Colonic mucosa (tissue), 4 donors: Measurements from ENCODE around the gene C2orf49. TPM values are rescaled to one million over a fixed set of nuclear protein-coding genes. Genes with fewer than 3 reads are reported as not detected.
A peak's percentile ranks its signal among the peaks of the same experiment; 100 is the strongest.
"Not testable (repeated sequence)": the region's sequence is repeated elsewhere in the genome, so short reads cannot be mapped to it uniquely, and the experiment has no call there.

Experiments
- DNase-seq: peaks from one replicate; pipeline ENCODE4 v3.0.0-alpha.2; 2020
- H3K27ac ChIP-seq: fragments of 200-600 bp; one replicate; pipeline ENCODE4 v1.8.0; 2021
- H3K27me3 ChIP-seq: fragments of 200-600 bp; one replicate; pipeline ENCODE4 v1.8.0; 2021
- H3K36me3 ChIP-seq: fragments of 200-600 bp; one replicate; pipeline ENCODE4 v1.8.0; 2021
- H3K4me1 ChIP-seq: fragments of 200-600 bp; one replicate; pipeline ENCODE4 v1.8.0; 2021; ENCODE audit warnings: mild to moderate bottlenecking
- H3K4me3 ChIP-seq: fragments of 200-600 bp; one replicate; pipeline ENCODE4 v1.8.0; 2021
- H3K9ac ChIP-seq, 2 donors: one replicate each; pipeline ENCODE4 v1.7.0; 2013; ENCODE audit warnings: control low read depth in 2 of 2, low read depth in 2 of 2, low read length in 2 of 2
- H3K9me3 ChIP-seq: fragments of 200-600 bp; one replicate; pipeline ENCODE4 v1.8.0; 2021
- CTCF ChIP-seq: fragments of 200-600 bp; IDR thresholded peaks from one replicate; pipeline ENCODE4 v1.8.0; 2022; ENCODE audit warnings: antibody characterized with exemption, mild to moderate bottlenecking
- intact Hi-C: fragments of 100-400 bp; cut with DNase I; formaldehyde crosslinking; loops from one replicate; pipeline ENCODE4 v1.14.1; 2022
- total RNA-seq, 2 donors: library from RNA; stranded (reverse); fragmentation: NEBNext Ultra II Directional in 1 of 2; extraction: Animal tissue kit (Norgen Biotek cat#: 25700) in 1 of 2; gene quantifications; one replicate each; pipeline ENCODE4 v1.2.1, GENCODE V29; 2021
- donor health status: healthy.
- donor health status: DM: no; HTN: no; CAD: no.
- donor health status: DM: no; HTN: no; CAD: no.

The C2orf49 gene
- total RNA-seq, 2 donors from 2014 or later: 11.9 to 17.4 TPM

- Histone ChIP-seq H3K9ac (no peak overlapping the region), H3K36me3 (no peaks in the 10 kb centered on the region), H3K27ac (no peak overlapping the region), H3K27me3 (no peaks in the 10 kb centered on the region), H3K4me3 (no peak overlapping the region), H3K4me1 (peaks cover 11% of the 10 kb centered on the region), H3K9me3 (no peaks in the 10 kb centered on the region)
- intact Hi-C loops: no loop called here
- TF ChIP-seq CTCF: no peak
- no peak for DNase-seq
These were observed 11.9 kb upstream of the C2orf49 start for GRCh38 chr2:105325389-105325963.

- DNase-seq, H3K9me3 ChIP-seq, intact Hi-C loops, H3K4me3 ChIP-seq, H3K36me3 ChIP-seq, H3K27ac ChIP-seq, H3K9ac ChIP-seq, H3K27me3 ChIP-seq: not testable (repeated sequence)
- H3K4me1 ChIP-seq: peaks cover 14% of the 10 kb centered on the region
These were observed 10.1 kb upstream of the C2orf49 start for GRCh38 chr2:105327271-105327670.

DNA sequence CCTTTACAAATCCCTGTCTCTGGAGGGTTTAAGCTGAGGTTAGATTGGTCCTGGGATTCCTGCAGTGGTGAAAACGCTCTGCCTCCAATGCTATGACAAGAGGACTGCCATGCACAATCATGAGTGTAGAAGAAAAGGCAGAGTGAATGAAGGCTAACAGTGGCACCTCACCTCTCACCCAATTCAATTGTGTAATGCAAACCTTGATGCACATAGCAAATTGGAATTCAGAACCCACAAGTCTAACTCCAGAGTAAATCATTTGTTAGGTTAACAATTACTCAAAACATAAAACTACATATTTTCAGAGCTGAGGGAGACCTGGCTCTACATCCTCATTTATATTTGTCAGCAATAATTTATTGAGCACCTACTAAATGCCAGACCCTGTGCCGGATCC, 9.7 kb upstream of the C2orf49 start:
- no peak overlapping the region for H3K27ac ChIP-seq
- intact Hi-C loops: no loop called here
- no peak overlapping the region for H3K9ac ChIP-seq
- peaks cover 14% of the 10 kb centered on the region for H3K4me1 ChIP-seq
- H3K27me3 ChIP-seq: no peaks in the 10 kb centered on the region
- H3K36me3 ChIP-seq: no peaks in the 10 kb centered on the region
- DNase-seq: no peak
- TF ChIP-seq CTCF: no peak
- H3K9me3 ChIP-seq: no peaks in the 10 kb centered on the region
- no peak overlapping the region for H3K4me3 ChIP-seq

GRCh38 chr2:105328281-105329196, 8.8 kb upstream of the C2orf49 start:
- Histone ChIP-seq H3K9me3 (no peaks in the 10 kb centered on the region), H3K4me1 (peaks cover 14% of the 10 kb centered on the region), H3K9ac (peak overlapping the region; percentile 53 to 64), H3K4me3 (peak overlapping the region; percentile 48), H3K36me3 (no peaks in the 10 kb centered on the region), H3K27ac (peak overlapping the region; percentile 48), H3K27me3 (no peaks in the 10 kb centered on the region)
- peak; percentile 54 for DNase-seq
- TF ChIP-seq CTCF: no peak
- intact Hi-C loops: no loop called here

GRCh38 chr2:105329197-105329554, 8.2 kb upstream of the C2orf49 start:
- intact Hi-C loops: no loop called here
- Histone ChIP-seq H3K36me3 (no peaks in the 10 kb centered on the region), H3K9me3 (no peaks in the 10 kb centered on the region), H3K4me1 (peaks cover 14% of the 10 kb centered on the region), H3K4me3 (peak overlapping the region; percentile 48), H3K27me3 (no peaks in the 10 kb centered on the region), H3K27ac (peak overlapping the region; percentile 48), H3K9ac (peak overlapping the region; percentile 53 to 64)
- DNase-seq: peak; percentile 38
- TF ChIP-seq CTCF: no peak
